CD14-positive monocyte (primary cell): ENCODE results near the gene PRAMEF20. TPM values are rescaled to one million over a fixed set of nuclear protein-coding genes. Genes with fewer than 3 reads are reported as not detected.

ENCODE experiments used
- DNase-seq, 3 donors: peaks; one replicate each; pipeline ENCODE4 v3.0.0-alpha.2; 2011 to 2022
- H2AFZ ChIP-seq: 2 replicates; pipeline ENCODE4 v1.6.0; 2012; ENCODE audit warnings: mild to moderate bottlenecking, low read depth, low read length, inconsistent platforms; ENCODE audit not compliant: insufficient read depth, poor library complexity, severe bottlenecking
- H3K27ac ChIP-seq, 2 donors: 1 replicate in 1 of 2; 2 replicates in 1 of 2; pipeline ENCODE4 v1.5.1; 2012 to 2013; ENCODE audit warnings: low read length in 2 of 2, control low read depth in 1 of 2, inconsistent platforms in 1 of 2, low read depth in 1 of 2, mild to moderate bottlenecking in 1 of 2
- H3K27me3 ChIP-seq, 2 donors: one replicate each; pipeline versions ENCODE4 v1.6.0 to v1.6.1; 2011 to 2013; ENCODE audit warnings: low read length in 2 of 2; ENCODE audit not compliant: control insufficient read depth in 2 of 2, insufficient read depth in 2 of 2
- H3K36me3 ChIP-seq, 2 donors: replicated peaks in 1 of 2; 1 replicate in 1 of 2; 2 replicates in 1 of 2; pipeline versions ENCODE4 v1.5.1 to v1.6.1; 2012 to 2013; ENCODE audit warnings: low read length in 2 of 2, control low read depth in 1 of 2, inconsistent platforms in 1 of 2, mild to moderate bottlenecking in 1 of 2; ENCODE audit not compliant: insufficient read depth in 2 of 2, control insufficient read depth in 1 of 2
- H3K4me1 ChIP-seq, 2 donors: 1 replicate in 1 of 2; 2 replicates in 1 of 2; pipeline versions ENCODE4 v1.5.1 to v1.6.1; 2012 to 2013; ENCODE audit warnings: low read length in 2 of 2, control low read depth in 1 of 2, inconsistent platforms in 1 of 2, mild to moderate bottlenecking in 1 of 2, moderate library complexity in 1 of 2; ENCODE audit not compliant: insufficient read depth in 2 of 2, control insufficient read depth in 1 of 2
- H3K4me2 ChIP-seq: replicated peaks from 2 replicates; pipeline ENCODE3; 2012; ENCODE audit warnings: low read length, moderate library complexity, mild to moderate bottlenecking; ENCODE audit not compliant: poor library complexity, severe bottlenecking; ENCODE audit errors: extremely low read depth
- H3K4me3 ChIP-seq, 3 experiments: fragments of 200-600 bp in 1 of 3; sonication (generic) in 1 of 3; replicated peaks in 1 of 3; 1 replicate in 2 of 3; 2 replicates in 1 of 3; pipeline ENCODE4 v1.5.1; 2011 to 2013; ENCODE audit warnings: low read length in 3 of 3, mild to moderate bottlenecking in 3 of 3, control low read depth in 2 of 3, low read depth in 2 of 3, inconsistent platforms in 1 of 3, moderate library complexity in 1 of 3
- H3K79me2 ChIP-seq: 2 replicates; pipeline ENCODE4 v1.6.0; 2012; ENCODE audit warnings: mild to moderate bottlenecking, control low read depth, inconsistent platforms, low read length, moderate library complexity; ENCODE audit not compliant: insufficient read depth
- H3K9ac ChIP-seq: 2 replicates; pipeline ENCODE4 v1.6.0; 2017; ENCODE audit warnings: low read length, mild to moderate bottlenecking; ENCODE audit not compliant: insufficient read depth, poor library complexity, severe bottlenecking
- H3K9me3 ChIP-seq, 2 donors: replicated peaks in 1 of 2; 1 replicate in 1 of 2; 2 replicates in 1 of 2; pipeline versions ENCODE4 v1.5.1 to v1.6.1; 2012 to 2013; ENCODE audit warnings: low read length in 2 of 2, control low read depth in 1 of 2; ENCODE audit not compliant: control insufficient read depth in 1 of 2, insufficient read depth in 1 of 2
- H4K20me1 ChIP-seq: 2 replicates; pipeline ENCODE4 v1.6.0; 2012; ENCODE audit warnings: mild to moderate bottlenecking, low read length, control low read depth, moderate library complexity; ENCODE audit not compliant: insufficient read depth
- H3K27ac Mint-ChIP-seq, 7 donors: one replicate each; pipeline ENCODE4 v1.8.0; 2020; ENCODE audit warnings: mild to moderate bottlenecking in 7 of 7, mixed read lengths in 7 of 7, moderate library complexity in 6 of 7, inconsistent platforms in 2 of 7
- H3K27me3 Mint-ChIP-seq, 3 donors: one replicate each; pipeline ENCODE4 v1.8.0; 2021 to 2022; ENCODE audit warnings: low read depth in 3 of 3, mild to moderate bottlenecking in 3 of 3, mixed read lengths in 3 of 3, moderate library complexity in 3 of 3, inconsistent platforms in 1 of 3
- H3K36me3 Mint-ChIP-seq, 2 donors: one replicate each; pipeline ENCODE4 v1.8.0; 2020; ENCODE audit warnings: mixed read lengths in 2 of 2, inconsistent platforms in 1 of 2, mild to moderate bottlenecking in 1 of 2
- H3K4me1 Mint-ChIP-seq: one replicate; pipeline ENCODE4 v1.8.0; 2020; ENCODE audit warnings: mild to moderate bottlenecking, mixed read lengths
- H3K4me3 Mint-ChIP-seq, 2 donors: one replicate each; pipeline ENCODE4 v1.8.0; 2020; ENCODE audit warnings: mild to moderate bottlenecking in 2 of 2, mixed read lengths in 2 of 2, moderate library complexity in 1 of 2
- H3K9me3 Mint-ChIP-seq, 7 donors: one replicate each; pipeline ENCODE4 v1.8.0; 2020 to 2022; ENCODE audit warnings: mixed read lengths in 7 of 7, mild to moderate bottlenecking in 6 of 7, moderate library complexity in 6 of 7, inconsistent platforms in 2 of 7
- WGBS: methylation state at CpG from one replicate; pipeline ENCODE4 v1.1.5; 2013; ENCODE audit warnings: missing lambda C conversion rate; ENCODE audit not compliant: insufficient coverage; 5-methylcytosine and 5-hydroxymethylcytosine counted together
- intact Hi-C, 2 donors: fragments of 100-400 bp; cut with micrococcal nuclease; formaldehyde crosslinking; loops; one replicate each; pipeline versions ENCODE4 v1.15.0 to v1.15.1; 2023
- polyA plus RNA-seq, 3 donors: library from polyadenylated mRNA; depleted of rRNA in 1 of 3; unstranded in 2 of 3; stranded (reverse) in 1 of 3; fragments of 300-500 nt in 2 of 3; fragments of >200 nt in 1 of 3; fragmentation: Illumina TruSeq in 2 of 3; gene quantifications; 1 replicate in 2 of 3; 2 replicates in 1 of 3; pipeline ENCODE4 v1.2.3, GENCODE V29; 2012 to 2021
- TF ChIP-seq, protein P1 (sequence below): fragments of 200-600 bp; IDR thresholded peaks from one replicate; pipeline ENCODE4 v1.8.0; 2022; ENCODE audit warnings: antibody characterized with exemption, mild to moderate bottlenecking

The PRAMEF20 gene
- polyA plus RNA-seq, 3 donors = not detected

DNA sequence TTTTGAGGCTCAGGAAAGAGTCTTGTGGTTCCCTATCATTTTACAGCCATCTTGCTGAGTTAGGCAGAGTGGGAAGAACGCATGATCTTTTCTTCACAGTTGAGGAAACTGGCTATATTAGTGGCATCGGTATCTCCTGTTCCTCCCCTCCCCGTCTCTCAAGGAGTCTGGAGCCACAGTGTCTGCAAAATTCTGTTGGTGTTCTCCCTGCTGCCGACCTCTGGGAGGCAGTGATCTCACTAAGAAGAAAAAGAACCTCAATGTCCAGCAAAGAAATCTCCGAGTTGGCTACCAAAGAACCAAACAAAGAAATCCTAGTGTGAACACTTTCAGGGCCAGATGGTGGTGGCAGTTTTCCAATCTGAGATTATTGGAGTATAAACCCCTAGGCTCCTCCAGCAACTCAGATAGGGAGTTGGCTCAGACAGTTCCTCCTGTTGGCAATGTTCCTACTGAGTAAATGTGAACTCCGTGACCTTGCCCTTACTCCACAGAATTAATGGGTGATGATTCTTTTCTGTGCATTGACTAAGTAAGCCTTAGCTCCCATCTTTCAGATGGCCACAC, 41.2 kb downstream of the PRAMEF20 start:
- Histone ChIP-seq H3K27me3 (no peaks in the 10 kb centered on the region), H3K9me3 (no peaks in the 10 kb centered on the region), H3K9ac (no peak overlapping the region), H4K20me1 (no peaks in the 10 kb centered on the region), H3K27ac (no peak overlapping the region), H3K4me1 (no peaks in the 10 kb centered on the region), H3K4me3 (no peak overlapping the region), H2AFZ (no peak overlapping the region), H3K36me3 (no peaks in the 10 kb centered on the region), H3K79me2 (no peaks in the 10 kb centered on the region), H3K4me2 (no peak overlapping the region)
- TF ChIP-seq, protein P1, sequence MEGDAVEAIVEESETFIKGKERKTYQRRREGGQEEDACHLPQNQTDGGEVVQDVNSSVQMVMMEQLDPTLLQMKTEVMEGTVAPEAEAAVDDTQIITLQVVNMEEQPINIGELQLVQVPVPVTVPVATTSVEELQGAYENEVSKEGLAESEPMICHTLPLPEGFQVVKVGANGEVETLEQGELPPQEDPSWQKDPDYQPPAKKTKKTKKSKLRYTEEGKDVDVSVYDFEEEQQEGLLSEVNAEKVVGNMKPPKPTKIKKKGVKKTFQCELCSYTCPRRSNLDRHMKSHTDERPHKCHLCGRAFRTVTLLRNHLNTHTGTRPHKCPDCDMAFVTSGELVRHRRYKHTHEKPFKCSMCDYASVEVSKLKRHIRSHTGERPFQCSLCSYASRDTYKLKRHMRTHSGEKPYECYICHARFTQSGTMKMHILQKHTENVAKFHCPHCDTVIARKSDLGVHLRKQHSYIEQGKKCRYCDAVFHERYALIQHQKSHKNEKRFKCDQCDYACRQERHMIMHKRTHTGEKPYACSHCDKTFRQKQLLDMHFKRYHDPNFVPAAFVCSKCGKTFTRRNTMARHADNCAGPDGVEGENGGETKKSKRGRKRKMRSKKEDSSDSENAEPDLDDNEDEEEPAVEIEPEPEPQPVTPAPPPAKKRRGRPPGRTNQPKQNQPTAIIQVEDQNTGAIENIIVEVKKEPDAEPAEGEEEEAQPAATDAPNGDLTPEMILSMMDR = no peak
- no peak for DNase-seq
- H3K27me3 Mint-ChIP-seq = peaks cover 5 to 6% (median 5%) of the 10 kb centered on the region in 3 donors
- no peak overlapping the region for H3K4me3 Mint-ChIP-seq
- no peaks in the 10 kb centered on the region for H3K9me3 Mint-ChIP-seq
- H3K36me3 Mint-ChIP-seq = no peaks in the 10 kb centered on the region
- H3K27ac Mint-ChIP-seq = no peak overlapping the region
- 61% methylated on average over 3 of the region's 6 CpGs for WGBS
- H3K4me1 Mint-ChIP-seq = no peaks in the 10 kb centered on the region
- intact Hi-C loops = no loop called here

DNA sequence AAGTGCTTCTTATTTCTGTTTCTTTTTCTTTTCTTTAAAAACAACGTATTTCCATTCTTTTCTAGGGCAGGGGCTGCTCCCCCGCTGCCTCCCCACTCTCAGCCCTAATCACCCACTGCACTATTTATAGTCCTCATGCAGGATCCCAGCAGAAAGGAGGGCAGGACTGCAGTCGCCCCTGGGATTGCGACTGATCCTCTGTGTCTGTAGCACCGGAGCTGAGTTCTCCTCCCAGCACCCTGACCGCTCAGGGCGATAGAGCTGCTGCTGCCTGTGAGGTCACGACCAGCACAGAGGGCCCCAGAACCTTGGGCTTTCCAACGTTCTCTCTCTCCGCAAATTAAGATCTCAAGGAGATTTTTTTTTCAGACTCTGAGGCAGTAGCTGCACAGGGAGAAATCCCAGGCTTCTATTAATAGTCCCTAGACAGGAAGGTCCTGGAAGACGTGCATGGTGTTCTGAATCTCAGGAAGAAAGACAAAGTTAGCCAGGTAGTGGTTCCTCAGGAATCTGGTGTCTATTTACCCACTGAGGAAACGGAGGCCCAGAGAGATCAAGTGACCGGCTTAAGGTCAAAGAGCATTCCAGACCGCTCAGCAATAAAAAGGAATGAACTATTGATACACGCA, 46.8 kb downstream of the PRAMEF20 start:
- Histone ChIP-seq H3K9ac (no peak overlapping the region), H3K27ac (no peak overlapping the region), H3K4me2 (no peak overlapping the region), H3K9me3 (no peaks in the 10 kb centered on the region), H3K4me3 (no peak overlapping the region), H2AFZ (no peak overlapping the region), H3K4me1 (no peaks in the 10 kb centered on the region), H3K36me3 (no peaks in the 10 kb centered on the region), H4K20me1 (no peaks in the 10 kb centered on the region), H3K79me2 (no peaks in the 10 kb centered on the region), H3K27me3 (no peaks in the 10 kb centered on the region)
- Mint-ChIP-seq H3K27me3 (peaks cover 5 to 15% (median 5%) of the 10 kb centered on the region in 3 donors), H3K9me3 (no peaks in the 10 kb centered on the region), H3K4me3 (no peak overlapping the region), H3K4me1 (no peaks in the 10 kb centered on the region), H3K36me3 (no peaks in the 10 kb centered on the region), H3K27ac (no peak overlapping the region)
- intact Hi-C loops = no loop called here
- no peak for DNase-seq
- 76% methylated on average over 9 of the region's 15 CpGs for WGBS
- TF ChIP-seq, protein P1 = no peak
